ENCODE results near the gene KCNC4. TPM values are rescaled to one million over a fixed set of nuclear protein-coding genes. Genes with fewer than 3 reads are reported as not detected.

The KCNC4 gene
- polyA plus RNA-seq (2013, experiment 1 of 2) = 3.2 TPM
- polyA plus RNA-seq (2013, experiment 2 of 2) = 4.1 TPM

DNA sequence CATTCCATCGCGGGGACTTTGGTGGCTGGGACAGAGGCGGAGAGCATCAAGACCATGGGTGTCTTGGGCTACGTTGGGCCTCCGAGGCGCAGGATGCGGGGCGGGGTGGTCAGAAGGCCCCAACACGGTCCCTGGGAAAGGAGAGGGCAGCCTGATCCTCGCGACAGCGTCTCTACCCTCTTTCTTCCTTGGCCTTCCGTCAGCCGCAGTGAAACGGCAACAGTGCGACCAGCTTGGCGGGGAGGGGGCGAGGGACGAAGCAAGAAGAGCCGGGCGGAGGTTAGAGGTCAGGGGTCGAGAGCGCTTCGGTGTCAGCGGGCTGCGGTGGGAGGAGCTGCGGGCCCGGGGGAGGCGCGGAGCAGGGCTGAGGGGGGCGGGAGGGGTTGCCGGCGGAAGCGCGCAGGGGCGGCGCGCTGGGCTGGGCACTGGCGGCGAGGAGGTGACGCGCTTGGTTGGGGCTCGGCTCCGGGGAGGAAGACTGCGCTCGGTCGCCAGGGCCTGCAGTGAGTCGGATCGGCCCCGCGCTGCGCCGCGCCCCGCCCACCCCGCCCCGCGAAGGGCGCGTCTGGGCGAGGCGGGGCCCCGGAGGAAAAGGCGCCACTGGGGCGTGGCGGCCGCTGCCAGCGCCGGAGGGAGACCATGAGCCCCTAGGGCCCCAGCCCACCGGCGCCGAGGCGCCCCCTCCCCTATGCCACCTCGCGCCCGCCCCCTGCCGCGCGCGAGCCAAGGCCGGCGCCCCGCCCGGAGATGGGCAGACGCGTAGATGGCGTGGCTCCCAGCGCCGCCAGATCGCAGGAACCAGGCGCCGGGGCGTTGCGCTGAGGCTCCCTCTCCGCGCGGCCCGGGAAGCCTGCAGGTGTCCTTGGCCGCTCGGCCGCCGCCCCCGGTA, at the start of gene KCNC4:
KCNC4 (plus strand) TSS at position 600 of the 889 bp plus-strand sequence. CDS start 1,186 bp downstream, outside the sequence.
- Histone ChIP-seq H3K27ac (ENCODE audit: low read depth, low read length) (peak within 1 kb of the TSS; percentile 59; the same call in 1 of the 2 replicates), H3K4me3 (ENCODE audit: low read length) (peak within 1 kb of the TSS; percentile 61), H3K4me1 (ENCODE audit: insufficient read depth, low read length) (peaks cover 17% of the 10 kb centered on the region), H3K9ac (ENCODE audit: low read depth, low read length) (peak within 1 kb of the TSS; percentile 23; the same call in 1 of the 2 replicates), H3K9me3 (ENCODE audit: insufficient read depth, low read depth, low read length) (no peaks in the 10 kb centered on the region), H3K36me3 (ENCODE audit: insufficient read depth, low read length) (no peaks in the 10 kb centered on the region), H3K27me3 (ENCODE audit: insufficient read depth, low read length) (peaks cover 43% of the 10 kb centered on the region)
- under 1% methylated on average over 103 of the region's 103 CpGs for WGBS

- no peak overlapping the region for H3K27ac ChIP-seq (ENCODE audit: low read depth, low read length)
- WGBS = 87% methylated on average over 10 of the region's 10 CpGs
- H3K36me3 ChIP-seq (ENCODE audit: insufficient read depth, low read length) = no peaks in the 10 kb centered on the region
- no peaks in the 10 kb centered on the region for H3K9me3 ChIP-seq (ENCODE audit: insufficient read depth, low read depth, low read length)
- no peak overlapping the region for H3K9ac ChIP-seq (ENCODE audit: low read depth, low read length)
- no peaks in the 10 kb centered on the region for H3K4me1 ChIP-seq (ENCODE audit: insufficient read depth, low read length)
- H3K27me3 ChIP-seq (ENCODE audit: insufficient read depth, low read length) = peaks cover 7% of the 10 kb centered on the region
- H3K4me3 ChIP-seq (ENCODE audit: low read length) = no peak overlapping the region
These were observed 49.5 kb upstream of the KCNC4 start for GRCh38 chr1:110160538-110161100.

- H3K27me3 ChIP-seq (ENCODE audit: insufficient read depth, low read length) = peaks cover 2% of the 10 kb centered on the region; the same call in 1 of the 2 replicates
These were observed 48.9 kb upstream of the KCNC4 start for GRCh38 chr1:110161165-110161564.

DNA sequence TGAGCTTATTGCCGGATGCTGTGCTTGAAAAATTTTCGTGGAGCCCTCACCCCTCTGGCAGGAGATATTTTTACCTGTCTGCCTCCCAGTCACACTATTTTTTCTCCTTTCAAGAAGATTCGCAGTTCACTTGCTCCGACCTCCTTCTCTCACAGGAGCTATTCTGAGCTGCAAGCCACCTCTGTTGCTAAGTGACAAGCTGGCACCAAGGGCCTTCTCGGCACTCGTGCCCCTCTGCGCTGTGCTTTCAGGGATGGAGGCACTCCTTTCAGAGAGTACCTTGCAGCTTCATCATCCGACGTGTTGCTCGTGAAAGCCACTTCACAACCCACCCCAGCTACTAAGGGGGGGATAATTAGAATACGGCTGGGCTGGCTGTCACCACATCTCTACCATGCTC, 48.3 kb upstream of the KCNC4 start:
- 93% methylated on average over 10 of the region's 11 CpGs for WGBS
- H3K4me3 ChIP-seq (ENCODE audit: low read length) = no peak overlapping the region
- H3K9ac ChIP-seq (ENCODE audit: low read depth, low read length) = no peak overlapping the region
- H3K4me1 ChIP-seq (ENCODE audit: insufficient read depth, low read length) = no peaks in the 10 kb centered on the region
- no peak overlapping the region for H3K27ac ChIP-seq (ENCODE audit: low read depth, low read length)
- H3K36me3 ChIP-seq (ENCODE audit: insufficient read depth, low read length) = no peaks in the 10 kb centered on the region
- no peaks in the 10 kb centered on the region for H3K9me3 ChIP-seq (ENCODE audit: insufficient read depth, low read depth, low read length)
- no peaks in the 10 kb centered on the region; the same call in 1 of the 2 replicates for H3K27me3 ChIP-seq (ENCODE audit: insufficient read depth, low read length)

More at GRCh38 chr1:110161165-110161564, 48.9 kb upstream of the KCNC4 start:
- no peak overlapping the region for H3K9ac ChIP-seq (ENCODE audit: low read depth, low read length)
- 93% methylated on average over 3 of the region's 3 CpGs for WGBS
- H3K4me3 ChIP-seq (ENCODE audit: low read length) = no peak overlapping the region
- no peaks in the 10 kb centered on the region for H3K36me3 ChIP-seq (ENCODE audit: insufficient read depth, low read length)
- H3K27ac ChIP-seq (ENCODE audit: low read depth, low read length) = no peak overlapping the region
- no peaks in the 10 kb centered on the region for H3K4me1 ChIP-seq (ENCODE audit: insufficient read depth, low read length)
- H3K9me3 ChIP-seq (ENCODE audit: insufficient read depth, low read depth, low read length) = no peaks in the 10 kb centered on the region

GRCh38 chr1:110163591-110163990, 46.5 kb upstream of the KCNC4 start:
- H3K27ac ChIP-seq (ENCODE audit: low read depth, low read length) = no peak overlapping the region
- H3K27me3 ChIP-seq (ENCODE audit: insufficient read depth, low read length) = no peaks in the 10 kb centered on the region; the same call in 1 of the 2 replicates
- no peaks in the 10 kb centered on the region for H3K9me3 ChIP-seq (ENCODE audit: insufficient read depth, low read depth, low read length)
- no peak overlapping the region for H3K4me3 ChIP-seq (ENCODE audit: low read length)
- 62% methylated on average over 7 of the region's 7 CpGs for WGBS
- H3K36me3 ChIP-seq (ENCODE audit: insufficient read depth, low read length) = no peaks in the 10 kb centered on the region
- no peaks in the 10 kb centered on the region for H3K4me1 ChIP-seq (ENCODE audit: insufficient read depth, low read length)
- no peak overlapping the region for H3K9ac ChIP-seq (ENCODE audit: low read depth, low read length)

GRCh38 chr1:110164725-110165350, 45.3 kb upstream of the KCNC4 start:
- H3K27me3 ChIP-seq (ENCODE audit: insufficient read depth, low read length) = no peaks in the 10 kb centered on the region
- H3K27ac ChIP-seq (ENCODE audit: low read depth, low read length) = no peak overlapping the region
- H3K36me3 ChIP-seq (ENCODE audit: insufficient read depth, low read length) = no peaks in the 10 kb centered on the region
- no peaks in the 10 kb centered on the region for H3K9me3 ChIP-seq (ENCODE audit: insufficient read depth, low read depth, low read length)
- H3K4me1 ChIP-seq (ENCODE audit: insufficient read depth, low read length) = no peaks in the 10 kb centered on the region
- H3K9ac ChIP-seq (ENCODE audit: low read depth, low read length) = no peak overlapping the region
- H3K4me3 ChIP-seq (ENCODE audit: low read length) = no peak overlapping the region
- 56% methylated on average over 10 of the region's 10 CpGs for WGBS

DNA sequence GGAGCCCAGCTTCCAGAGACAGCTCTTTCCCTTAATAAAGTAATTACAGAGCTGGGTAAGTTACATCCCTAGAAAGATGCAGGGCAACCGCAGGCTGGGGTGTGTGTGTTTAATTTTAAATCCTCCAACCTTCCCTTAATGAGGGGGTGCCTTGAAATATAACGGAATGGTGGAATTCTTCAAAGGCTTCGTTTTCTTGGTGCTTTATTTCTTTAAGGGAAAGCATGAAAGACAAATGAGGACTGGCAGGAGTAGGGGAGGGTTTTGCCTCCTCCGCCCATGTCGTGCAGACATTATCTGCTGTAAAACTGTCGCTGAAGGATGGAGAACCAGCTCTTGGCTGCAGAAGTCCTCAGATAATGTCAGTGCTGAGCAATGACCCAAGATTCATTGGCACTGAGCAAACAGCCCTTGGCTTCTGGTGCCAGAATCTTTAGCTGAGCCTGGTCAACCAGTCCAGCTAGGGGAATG, 44.3 kb upstream of the KCNC4 start:
- WGBS = 91% methylated on average over 5 of the region's 6 CpGs
- Histone ChIP-seq H3K9ac (ENCODE audit: low read depth, low read length) (no peak overlapping the region), H3K27ac (ENCODE audit: low read depth, low read length) (no peak overlapping the region), H3K36me3 (ENCODE audit: insufficient read depth, low read length) (no peaks in the 10 kb centered on the region), H3K9me3 (ENCODE audit: insufficient read depth, low read depth, low read length) (no peaks in the 10 kb centered on the region), H3K4me3 (ENCODE audit: low read length) (no peak overlapping the region), H3K27me3 (ENCODE audit: insufficient read depth, low read length) (no peaks in the 10 kb centered on the region), H3K4me1 (ENCODE audit: insufficient read depth, low read length) (no peaks in the 10 kb centered on the region)

- Histone ChIP-seq H3K4me3 (ENCODE audit: low read length) (no peak overlapping the region), H3K4me1 (ENCODE audit: insufficient read depth, low read length) (no peaks in the 10 kb centered on the region)
- 89% methylated on average over 11 of the region's 11 CpGs for WGBS
These were observed 43.3 kb upstream of the KCNC4 start for GRCh38 chr1:110166861-110167260.

DNA sequence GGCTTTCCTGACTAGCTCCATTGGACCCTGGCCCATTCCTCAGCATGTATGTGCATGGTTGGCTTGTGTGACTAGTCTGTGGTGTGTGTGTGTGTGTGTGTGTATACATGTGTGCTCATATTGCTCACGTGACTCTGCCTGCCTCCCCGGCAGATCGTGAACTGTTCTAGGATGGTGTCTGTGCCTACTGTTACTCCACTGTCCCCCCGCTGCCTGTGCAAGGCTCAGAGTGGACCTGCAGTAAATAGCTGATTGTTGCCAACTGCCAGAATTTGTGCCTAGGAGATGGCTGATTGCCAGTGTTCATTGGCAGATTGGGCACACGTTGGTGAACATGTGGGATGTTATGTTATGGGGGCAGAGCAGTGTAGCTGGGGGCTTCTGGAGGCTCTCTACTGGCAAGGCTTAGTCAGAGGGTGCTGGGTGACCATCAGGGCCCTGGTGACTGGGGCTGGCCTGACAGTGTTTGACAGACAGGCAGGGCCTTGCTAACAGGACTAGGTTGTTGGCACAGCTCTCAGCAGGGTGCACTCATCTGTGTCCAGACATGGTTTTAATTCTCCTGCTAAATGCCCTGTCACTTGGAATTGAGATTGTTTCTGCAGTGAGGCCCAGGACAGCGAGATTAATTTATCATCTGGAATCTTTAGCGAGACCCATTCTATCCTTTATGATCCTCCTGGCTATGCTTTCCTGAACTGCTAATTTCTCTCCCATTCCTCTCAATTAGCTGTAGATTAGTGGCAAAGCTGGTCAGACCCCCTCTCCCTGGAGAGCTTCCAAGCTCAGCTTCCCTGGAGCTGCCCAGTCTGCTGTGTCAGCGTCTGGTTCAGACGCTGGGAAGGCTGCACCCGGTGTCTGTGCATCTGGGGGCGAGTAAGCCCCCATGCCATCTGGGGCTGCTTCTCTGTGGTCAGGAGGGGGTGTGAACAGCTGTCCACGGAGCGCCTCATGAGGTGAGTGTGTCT, 39.1 kb upstream of the KCNC4 start:
- 89% methylated on average over 13 of the region's 13 CpGs for WGBS
- Histone ChIP-seq H3K9me3 (ENCODE audit: insufficient read depth, low read depth, low read length) (no peaks in the 10 kb centered on the region), H3K27ac (ENCODE audit: low read depth, low read length) (no peak overlapping the region), H3K27me3 (ENCODE audit: insufficient read depth, low read length) (no peaks in the 10 kb centered on the region), H3K4me1 (ENCODE audit: insufficient read depth, low read length) (peaks cover 8% of the 10 kb centered on the region; the same call in 1 of the 2 replicates), H3K9ac (ENCODE audit: low read depth, low read length) (no peak overlapping the region), H3K36me3 (ENCODE audit: insufficient read depth, low read length) (no peaks in the 10 kb centered on the region), H3K4me3 (ENCODE audit: low read length) (no peak overlapping the region)

More at GRCh38 chr1:110166861-110167260, 43.3 kb upstream of the KCNC4 start:
- Histone ChIP-seq H3K9ac (ENCODE audit: low read depth, low read length) (no peak overlapping the region), H3K9me3 (ENCODE audit: insufficient read depth, low read depth, low read length) (no peaks in the 10 kb centered on the region), H3K27me3 (ENCODE audit: insufficient read depth, low read length) (no peaks in the 10 kb centered on the region), H3K27ac (ENCODE audit: low read depth, low read length) (no peak overlapping the region), H3K36me3 (ENCODE audit: insufficient read depth, low read length) (no peaks in the 10 kb centered on the region)

GRCh38 chr1:110172001-110172400, 38.1 kb upstream of the KCNC4 start:
- 94% methylated on average over 10 of the region's 10 CpGs for WGBS
- no peaks in the 10 kb centered on the region for H3K27me3 ChIP-seq (ENCODE audit: insufficient read depth, low read length)
- no peak overlapping the region for H3K4me3 ChIP-seq (ENCODE audit: low read length)
- H3K36me3 ChIP-seq (ENCODE audit: insufficient read depth, low read length) = no peaks in the 10 kb centered on the region
- H3K4me1 ChIP-seq (ENCODE audit: insufficient read depth, low read length) = peaks cover 8% of the 10 kb centered on the region; the same call in 1 of the 2 replicates
- H3K27ac ChIP-seq (ENCODE audit: low read depth, low read length) = no peak overlapping the region
- no peak overlapping the region for H3K9ac ChIP-seq (ENCODE audit: low read depth, low read length)
- H3K9me3 ChIP-seq (ENCODE audit: insufficient read depth, low read depth, low read length) = no peaks in the 10 kb centered on the region

Data from HUES64 (cell line).